Mucosa of descending colon (tissue), 3 donors: ENCODE measurements around the gene HMGXB3. TPM values are rescaled to one million over a fixed set of nuclear protein-coding genes. Genes with fewer than 3 reads are reported as not detected.

Experiments
- ATAC-seq: fragments of 200-7000 bp; cut with Tn5 transposase; one replicate; pipeline ENCODE4 v1.9.1; 2020; ENCODE audit warnings: mild to moderate bottlenecking, moderate library complexity
- DNase-seq, 3 donors: peaks; one replicate each; pipeline ENCODE4 v3.0.0-alpha.2; 2020
- H3K36me3 ChIP-seq: fragments of 200-600 bp; one replicate; pipeline ENCODE4 v1.8.0; 2021; ENCODE audit warnings: low read depth, mild to moderate bottlenecking
- H3K4me1 ChIP-seq: fragments of 200-600 bp; one replicate; pipeline ENCODE4 v1.8.0; 2021; ENCODE audit warnings: low read depth, mild to moderate bottlenecking
- H3K4me3 ChIP-seq: fragments of 200-600 bp; one replicate; pipeline ENCODE4 v1.8.0; 2021; ENCODE audit warnings: mild to moderate bottlenecking
- H3K9me3 ChIP-seq: fragments of 200-600 bp; one replicate; pipeline ENCODE4 v1.8.0; 2021; ENCODE audit warnings: mild to moderate bottlenecking
- intact Hi-C, 2 donors: fragments of 100-400 bp; cut with DNase I in 1 of 2; cut with micrococcal nuclease in 1 of 2; formaldehyde crosslinking; loops; one replicate each; pipeline versions ENCODE4 v1.11.0 to v1.11.1; 2022; cut with DNase I, micrococcal nuclease
- total RNA-seq, 3 donors: library from RNA; stranded (reverse); fragmentation: NEBNext Ultra II Directional in 2 of 3; extraction: Animal tissue kit (Norgen Biotek cat#: 25700) in 2 of 3; gene quantifications; one replicate each; pipeline versions ENCODE4 v1.2.1 to v1.2.4, GENCODE V29; 2021 to 2023
- TF ChIP-seq, protein P1 (sequence below): fragments of 200-600 bp; IDR thresholded peaks from one replicate; pipeline ENCODE4 v1.8.0; 2022; ENCODE audit warnings: antibody characterized with exemption, mild to moderate bottlenecking
- donor health status: DM: no; HTN: no; CAD: no; lungs with moderate emphysema.
- donor health status: DM: no; HTN: no; CAD: no.
- donor health status: DM: no; HTN: yes; CAD: no.

HMGXB3 gene
- total RNA-seq, 3 donors from 2014 or later = 25.7 to 37.5 (median 31.2) TPM

DNA sequence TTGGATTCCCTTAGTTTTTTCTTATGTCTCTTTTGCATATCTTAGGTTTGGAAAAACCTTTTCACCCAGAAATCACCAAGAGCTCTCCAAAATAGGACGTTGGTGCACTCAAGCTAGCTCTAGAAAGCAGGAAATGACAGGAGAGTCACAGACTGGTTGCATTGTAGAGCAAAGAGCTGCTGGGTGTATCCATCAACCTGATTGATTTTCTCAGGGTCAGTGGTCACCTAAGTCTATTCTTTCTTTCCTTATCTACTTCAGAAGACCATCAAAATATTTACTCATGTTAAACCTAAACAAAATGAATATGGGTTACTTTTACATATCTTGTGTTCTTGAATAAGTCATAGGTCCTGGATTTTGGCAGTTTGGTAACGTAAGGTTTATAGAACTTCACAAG lies 25.1 kb upstream of the HMGXB3 start:
- Histone ChIP-seq H3K4me1 (no peaks in the 10 kb centered on the region), H3K9me3 (no peaks in the 10 kb centered on the region), H3K4me3 (no peak overlapping the region), H3K36me3 (no peaks in the 10 kb centered on the region)
- TF ChIP-seq, protein P1, sequence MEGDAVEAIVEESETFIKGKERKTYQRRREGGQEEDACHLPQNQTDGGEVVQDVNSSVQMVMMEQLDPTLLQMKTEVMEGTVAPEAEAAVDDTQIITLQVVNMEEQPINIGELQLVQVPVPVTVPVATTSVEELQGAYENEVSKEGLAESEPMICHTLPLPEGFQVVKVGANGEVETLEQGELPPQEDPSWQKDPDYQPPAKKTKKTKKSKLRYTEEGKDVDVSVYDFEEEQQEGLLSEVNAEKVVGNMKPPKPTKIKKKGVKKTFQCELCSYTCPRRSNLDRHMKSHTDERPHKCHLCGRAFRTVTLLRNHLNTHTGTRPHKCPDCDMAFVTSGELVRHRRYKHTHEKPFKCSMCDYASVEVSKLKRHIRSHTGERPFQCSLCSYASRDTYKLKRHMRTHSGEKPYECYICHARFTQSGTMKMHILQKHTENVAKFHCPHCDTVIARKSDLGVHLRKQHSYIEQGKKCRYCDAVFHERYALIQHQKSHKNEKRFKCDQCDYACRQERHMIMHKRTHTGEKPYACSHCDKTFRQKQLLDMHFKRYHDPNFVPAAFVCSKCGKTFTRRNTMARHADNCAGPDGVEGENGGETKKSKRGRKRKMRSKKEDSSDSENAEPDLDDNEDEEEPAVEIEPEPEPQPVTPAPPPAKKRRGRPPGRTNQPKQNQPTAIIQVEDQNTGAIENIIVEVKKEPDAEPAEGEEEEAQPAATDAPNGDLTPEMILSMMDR = no peak
- ATAC-seq (no peak), DNase-seq (no peak)
- intact Hi-C loops = no loop called here

DNA sequence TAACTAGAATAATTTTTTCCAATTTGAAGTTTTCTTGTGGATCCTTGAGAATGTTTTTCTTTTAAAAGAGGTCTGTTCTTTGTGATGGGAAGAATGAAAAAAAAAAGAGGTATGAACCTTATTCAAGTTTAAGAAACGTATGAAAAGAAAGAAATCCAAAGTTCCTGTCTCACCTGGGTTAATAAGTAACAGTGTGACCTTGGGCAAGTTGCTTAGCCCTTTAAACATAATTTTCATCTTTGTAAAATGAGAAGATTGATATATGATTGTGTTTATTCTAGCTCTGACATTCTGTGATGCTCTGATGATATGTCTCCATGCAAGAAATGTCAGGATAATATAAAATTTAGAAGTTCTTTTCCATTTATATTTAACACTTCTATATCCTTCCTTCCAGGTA lies 20.6 kb upstream of the HMGXB3 start:
- no peaks in the 10 kb centered on the region for H3K9me3 ChIP-seq
- TF ChIP-seq, protein P1 = no peak
- no peaks in the 10 kb centered on the region for H3K4me1 ChIP-seq
- peak; percentile 31 for ATAC-seq
- no peak for DNase-seq
- H3K4me3 ChIP-seq = no peak overlapping the region
- intact Hi-C loops = loop anchor here in 1 of 2 donors (10.0 kb wide), 1 partner anchor 345 kb away; no protein-coding TSS in a partner anchor
- no peaks in the 10 kb centered on the region for H3K36me3 ChIP-seq

DNA sequence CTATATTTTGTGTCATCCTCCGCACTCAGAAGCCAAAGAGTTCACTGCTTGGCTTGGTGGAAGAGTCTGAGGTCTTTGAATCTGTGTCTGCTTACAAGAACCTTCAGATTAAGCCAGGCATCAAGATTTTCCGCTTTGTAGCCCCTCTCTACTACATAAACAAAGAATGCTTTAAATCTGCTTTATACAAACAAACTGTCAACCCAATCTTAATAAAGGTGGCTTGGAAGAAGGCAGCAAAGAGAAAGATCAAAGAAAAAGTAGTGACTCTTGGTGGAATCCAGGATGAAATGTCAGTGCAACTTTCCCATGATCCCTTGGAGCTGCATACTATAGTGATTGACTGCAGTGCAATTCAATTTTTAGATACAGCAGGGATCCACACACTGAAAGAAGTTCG lies 19.3 kb upstream of the HMGXB3 start:
- TF ChIP-seq, protein P1 = no peak
- DNase-seq = no peak
- Histone ChIP-seq H3K4me3 (no peak overlapping the region), H3K4me1 (no peaks in the 10 kb centered on the region), H3K9me3 (no peaks in the 10 kb centered on the region), H3K36me3 (no peaks in the 10 kb centered on the region)
- intact Hi-C loops = loop anchor here in 1 of 2 donors (10.0 kb wide), 1 partner anchor 346 kb away; no protein-coding TSS in a partner anchor
- no peak for ATAC-seq

DNA sequence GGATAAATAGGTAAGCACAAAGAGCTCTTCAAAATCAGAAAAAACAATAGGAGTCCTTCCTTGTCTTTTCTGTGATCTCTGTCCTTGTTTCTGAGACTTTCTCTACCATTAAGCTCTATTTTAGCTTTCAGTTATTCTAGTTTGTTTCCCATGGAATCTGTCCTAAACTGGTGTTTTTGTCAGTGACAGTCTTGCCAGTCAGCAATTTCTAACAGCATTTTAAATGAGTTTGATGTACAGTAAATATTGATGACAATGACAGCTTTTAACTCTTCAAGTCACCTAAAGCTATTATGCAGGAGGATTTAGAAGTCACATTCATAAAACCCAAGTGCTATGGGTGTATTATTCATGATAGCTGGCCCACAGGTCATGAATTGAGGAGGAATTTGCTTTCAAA lies 18.0 kb upstream of the HMGXB3 start:
- TF ChIP-seq, protein P1 = no peak
- ATAC-seq (no peak), DNase-seq (no peak)
- Histone ChIP-seq H3K9me3 (no peaks in the 10 kb centered on the region), H3K4me3 (no peak overlapping the region), H3K4me1 (no peaks in the 10 kb centered on the region), H3K36me3 (no peaks in the 10 kb centered on the region)
- intact Hi-C loops = loop anchor here in 1 of 2 donors (10.0 kb wide), 1 partner anchor 348 kb away; no protein-coding TSS in a partner anchor

DNA sequence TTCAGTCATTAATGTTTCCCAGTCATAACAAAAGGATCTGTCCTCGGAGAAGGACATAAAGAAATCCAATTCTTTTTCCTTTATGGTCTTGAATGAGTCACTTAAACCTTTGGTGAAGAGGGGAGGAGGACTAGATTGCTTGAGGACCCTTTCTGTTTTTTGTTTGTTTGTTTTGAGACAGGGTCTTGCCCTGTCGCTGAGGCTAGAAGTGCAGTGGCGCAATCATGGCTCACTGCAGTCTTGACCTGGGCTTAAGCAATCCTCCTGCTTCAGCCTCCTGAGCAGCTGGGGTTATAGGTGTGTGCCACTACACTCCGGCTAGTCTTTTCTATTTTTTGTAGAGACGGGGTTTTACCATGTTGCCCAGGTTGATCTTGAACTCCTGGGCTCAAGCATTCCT lies 12.4 kb upstream of the HMGXB3 start:
- intact Hi-C loops = loop anchor here in 1 of 2 donors (10.0 kb wide), 1 partner anchor 353 kb away; no protein-coding TSS in a partner anchor
- ATAC-seq = no peak

More for the DNA sequence above, 12.4 kb upstream of the HMGXB3 start:
- Histone ChIP-seq H3K4me3 (no peak overlapping the region), H3K4me1 (no peaks in the 10 kb centered on the region), H3K36me3 (no peaks in the 10 kb centered on the region), H3K9me3 (no peaks in the 10 kb centered on the region)
- DNase-seq = no peak
- TF ChIP-seq, protein P1 = no peak
